Measurements from ENCODE around the gene PHB1. TPM values are rescaled to one million over a fixed set of nuclear protein-coding genes. Genes with fewer than 3 reads are reported as not detected.

The PHB1 gene
- total RNA-seq, 6 donors from 2014 or later: 19.9 to 144 (median 68.8) TPM

DNA sequence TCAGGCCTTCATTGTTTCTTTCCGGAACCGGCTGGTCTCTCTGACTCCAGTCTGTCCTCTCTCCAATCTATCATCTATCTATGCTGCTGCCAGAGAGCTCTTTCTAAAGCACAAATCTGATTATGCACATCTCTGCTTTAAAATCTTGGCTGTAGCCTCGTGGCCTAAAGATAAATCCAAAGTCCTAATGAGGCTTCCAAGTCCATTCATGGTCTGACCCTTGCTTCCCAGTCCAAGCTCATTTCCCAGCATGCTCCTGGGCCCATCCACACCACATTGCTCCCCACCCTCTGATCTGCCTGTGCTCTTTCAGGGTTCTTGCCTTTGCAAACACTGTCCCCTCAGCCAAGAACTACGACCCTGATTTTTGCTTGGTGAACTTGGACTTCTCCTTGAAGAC lies 21.5 kb upstream of the PHB1 start:
- TF ChIP-seq POLR2AphosphoS5 (IDR thresholded peaks at IDR 0.05) (no peak), POLR2A (IDR thresholded peaks at IDR 0.05) (no peak), EP300 (IDR thresholded peaks at IDR 0.05) (no peak)
- TF ChIP-seq, protein P1, sequence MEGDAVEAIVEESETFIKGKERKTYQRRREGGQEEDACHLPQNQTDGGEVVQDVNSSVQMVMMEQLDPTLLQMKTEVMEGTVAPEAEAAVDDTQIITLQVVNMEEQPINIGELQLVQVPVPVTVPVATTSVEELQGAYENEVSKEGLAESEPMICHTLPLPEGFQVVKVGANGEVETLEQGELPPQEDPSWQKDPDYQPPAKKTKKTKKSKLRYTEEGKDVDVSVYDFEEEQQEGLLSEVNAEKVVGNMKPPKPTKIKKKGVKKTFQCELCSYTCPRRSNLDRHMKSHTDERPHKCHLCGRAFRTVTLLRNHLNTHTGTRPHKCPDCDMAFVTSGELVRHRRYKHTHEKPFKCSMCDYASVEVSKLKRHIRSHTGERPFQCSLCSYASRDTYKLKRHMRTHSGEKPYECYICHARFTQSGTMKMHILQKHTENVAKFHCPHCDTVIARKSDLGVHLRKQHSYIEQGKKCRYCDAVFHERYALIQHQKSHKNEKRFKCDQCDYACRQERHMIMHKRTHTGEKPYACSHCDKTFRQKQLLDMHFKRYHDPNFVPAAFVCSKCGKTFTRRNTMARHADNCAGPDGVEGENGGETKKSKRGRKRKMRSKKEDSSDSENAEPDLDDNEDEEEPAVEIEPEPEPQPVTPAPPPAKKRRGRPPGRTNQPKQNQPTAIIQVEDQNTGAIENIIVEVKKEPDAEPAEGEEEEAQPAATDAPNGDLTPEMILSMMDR (IDR thresholded peaks at IDR 0.05): no peak
- 62 to 84% methylated on average over 4 of the region's 4 CpGs for WGBS, 2 donors
- peaks cover 0 to 14% (median 2%) of the 10 kb centered on the region in 4 donors for H3K27me3 ChIP-seq
- H3K4me1 ChIP-seq: peaks cover 0 to 10% (median 4%) of the 10 kb centered on the region in 4 donors
- DNase-seq (no peak), ATAC-seq (ENCODE audit: low FRiP score in 2 of 2) (no peak)
- H3K4me3 ChIP-seq: no peak overlapping the region
- no peaks in the 10 kb centered on the region for H3K36me3 ChIP-seq
- no peak overlapping the region for H3K27ac ChIP-seq
- H3K9me3 ChIP-seq: no peaks in the 10 kb centered on the region

DNA sequence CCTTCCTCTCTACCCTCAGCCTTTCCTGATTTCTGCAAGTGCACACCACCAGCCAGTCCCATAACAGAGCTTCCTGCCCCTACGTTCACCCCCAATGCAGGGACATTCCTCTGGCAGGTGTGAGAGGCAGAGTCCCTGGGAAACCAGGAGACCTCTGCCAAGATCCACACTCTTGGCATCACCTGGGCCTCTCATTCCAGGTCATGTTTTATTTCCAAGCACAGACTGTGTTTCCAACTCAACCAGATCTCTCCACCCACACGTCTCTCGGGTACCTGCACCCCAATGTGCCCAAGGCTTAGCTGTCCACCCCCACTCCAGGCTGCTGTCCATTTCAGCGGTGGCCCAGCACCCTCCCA lies 21.0 kb upstream of the PHB1 start:
- Histone ChIP-seq H3K4me3 (no peak overlapping the region), H3K9me3 (no peaks in the 10 kb centered on the region), H3K36me3 (no peaks in the 10 kb centered on the region), H3K27me3 (peaks cover 0 to 14% (median 2%) of the 10 kb centered on the region in 4 donors), H3K4me1 (peaks cover 0 to 10% (median 4%) of the 10 kb centered on the region in 4 donors), H3K27ac (no peak overlapping the region)
- TF ChIP-seq POLR2AphosphoS5 (IDR thresholded peaks at IDR 0.05): no peak
- ATAC-seq (ENCODE audit: low FRiP score in 2 of 2) (no peak), DNase-seq (no peak)
- WGBS, 2 donors: 55% methylated on average over 4 of the region's 4 CpGs

DNA sequence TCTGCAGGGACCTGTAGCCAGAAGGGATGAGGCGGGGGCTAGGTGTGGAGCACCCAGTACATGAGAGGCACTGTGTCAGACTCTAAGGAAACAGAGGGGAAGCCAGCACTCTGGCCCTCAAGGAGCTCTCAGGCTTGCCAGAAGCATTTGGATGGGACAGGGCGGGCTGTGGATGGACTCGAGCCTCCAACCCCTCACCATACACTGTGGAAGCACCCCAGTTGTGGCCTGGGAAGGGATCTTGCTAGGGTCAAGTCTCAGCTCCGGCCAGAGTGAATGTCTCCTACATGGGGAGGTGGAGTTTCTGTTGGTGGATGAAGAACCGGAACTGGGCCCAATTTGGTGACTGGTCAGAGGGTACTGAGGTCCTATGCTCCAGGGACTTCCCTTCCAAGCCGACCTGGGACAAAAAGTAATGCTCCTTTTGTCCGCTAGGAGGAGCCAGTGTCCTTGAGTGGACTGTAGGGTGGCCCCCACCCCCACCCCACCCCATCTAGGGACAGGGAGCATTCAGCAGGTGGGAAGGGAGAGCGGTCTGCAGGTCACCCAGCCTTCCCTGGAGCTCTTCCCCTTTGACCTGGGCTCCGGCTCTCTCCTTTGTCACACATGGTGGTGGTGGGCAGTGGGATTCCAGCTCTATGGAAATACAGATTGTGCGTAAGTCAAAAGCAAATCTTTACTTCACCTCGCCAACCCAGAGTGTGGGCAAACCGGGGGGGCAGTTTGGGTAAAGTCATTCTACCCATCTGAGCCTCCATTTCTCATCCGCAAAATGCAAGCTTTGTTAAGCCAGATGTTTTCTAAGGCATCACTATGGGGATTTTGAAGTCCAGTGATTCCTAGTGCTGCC lies 20.4 kb upstream of the PHB1 start:
- Histone ChIP-seq H3K27me3 (peaks cover 0 to 14% (median 1%) of the 10 kb centered on the region in 4 donors), H3K4me1 (peaks cover 0 to 10% (median 4%) of the 10 kb centered on the region in 4 donors), H3K36me3 (no peaks in the 10 kb centered on the region), H3K27ac (no peak overlapping the region), H3K4me3 (no peak overlapping the region), H3K9me3 (no peaks in the 10 kb centered on the region)
- WGBS, 2 donors: 59 to 81% methylated on average over 6 to 12 of the region's 13 CpGs
- ATAC-seq (ENCODE audit: low FRiP score in 2 of 2): peak in 1 of 2 donors; percentile 58
- DNase-seq: no peak
- TF ChIP-seq POLR2AphosphoS5 (IDR thresholded peaks at IDR 0.05) (no peak), EP300 (IDR thresholded peaks at IDR 0.05) (no peak), POLR2A (IDR thresholded peaks at IDR 0.05) (no peak)
- TF ChIP-seq, protein P1 (IDR thresholded peaks at IDR 0.05): peak; percentile 29 to 67 (median 46)

DNA sequence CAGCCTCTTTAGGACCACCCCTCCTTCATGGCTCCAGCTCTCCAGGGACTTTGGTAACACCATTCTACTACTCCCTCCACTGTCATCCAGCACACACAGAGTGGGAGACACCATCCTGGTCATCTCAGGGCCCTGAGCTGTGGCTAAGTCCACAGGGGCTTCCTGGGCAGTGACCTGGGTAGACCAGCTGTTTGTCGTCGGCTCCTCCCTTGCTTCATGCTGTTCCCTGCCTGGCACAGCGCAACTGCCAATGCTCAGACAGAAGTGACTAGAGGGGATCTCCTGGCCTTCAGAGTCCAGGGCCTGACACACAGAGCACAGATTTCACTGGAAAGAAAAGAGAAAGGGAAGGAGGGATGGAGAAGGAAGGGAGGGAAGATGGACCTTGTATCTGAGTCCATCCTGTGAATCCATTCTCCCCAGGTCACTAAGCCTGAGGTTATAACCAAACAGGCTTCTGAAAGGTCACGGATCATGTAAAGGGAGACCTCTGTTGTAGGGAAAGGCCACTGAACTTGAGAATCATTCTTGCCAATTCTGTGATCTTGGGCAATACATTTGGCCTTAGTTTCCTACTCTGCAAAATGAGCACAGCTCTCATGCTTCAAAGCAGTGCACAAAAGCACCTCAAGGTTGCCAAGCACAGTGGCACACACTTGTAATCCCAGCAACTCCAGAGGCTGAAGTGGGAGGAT lies 18.5 kb upstream of the PHB1 start:
- Histone ChIP-seq H3K4me1 (no peaks in the 10 kb centered on the region), H3K36me3 (no peaks in the 10 kb centered on the region), H3K9me3 (no peaks in the 10 kb centered on the region), H3K27me3 (no peaks in the 10 kb centered on the region), H3K27ac (no peak overlapping the region), H3K4me3 (no peak overlapping the region)
- DNase-seq: no peak
- WGBS, 2 donors: 86 to 98% methylated on average over 4 of the region's 4 CpGs
- no peak for ATAC-seq (ENCODE audit: low FRiP score in 2 of 2)
- no peak for TF ChIP-seq POLR2A (IDR thresholded peaks at IDR 0.05)
- no peak for TF ChIP-seq EP300 (IDR thresholded peaks at IDR 0.05)
- TF ChIP-seq, protein P1 (IDR thresholded peaks at IDR 0.05): no peak
- TF ChIP-seq POLR2AphosphoS5 (IDR thresholded peaks at IDR 0.05): no peak

DNA sequence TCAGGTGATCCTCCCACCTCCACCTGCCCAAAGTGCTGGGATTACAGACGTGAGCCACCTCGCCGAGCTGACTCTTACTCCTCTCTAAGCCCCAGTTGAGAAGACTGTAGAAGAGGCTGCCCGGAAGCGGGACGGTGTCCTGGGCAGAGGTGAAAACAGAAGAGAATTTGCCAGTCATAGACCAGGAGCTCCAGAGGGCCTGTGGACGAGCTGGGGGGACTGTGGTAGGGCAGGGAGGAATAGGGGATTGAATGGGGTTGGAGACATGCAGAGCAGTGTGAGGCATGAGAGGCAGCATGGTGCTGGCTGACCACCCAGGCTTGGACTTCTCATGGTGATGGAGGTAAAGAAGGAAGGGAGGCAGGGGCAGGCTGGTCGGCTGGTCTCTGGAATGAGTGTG lies 17.1 kb upstream of the PHB1 start:
- DNase-seq: no peak
- 84 to 90% methylated on average over 8 of the region's 8 CpGs for WGBS, 2 donors

More for the DNA sequence above, 17.1 kb upstream of the PHB1 start:
- no peaks in the 10 kb centered on the region for H3K36me3 ChIP-seq
- H3K4me1 ChIP-seq: no peaks in the 10 kb centered on the region
- no peak overlapping the region for H3K4me3 ChIP-seq
- ATAC-seq (ENCODE audit: low FRiP score in 2 of 2): no peak
- no peak overlapping the region for H3K27ac ChIP-seq
- no peaks in the 10 kb centered on the region for H3K9me3 ChIP-seq
- TF ChIP-seq POLR2AphosphoS5 (IDR thresholded peaks at IDR 0.05) (no peak), EP300 (IDR thresholded peaks at IDR 0.05) (no peak), POLR2A (IDR thresholded peaks at IDR 0.05) (no peak)
- TF ChIP-seq, protein P1 (IDR thresholded peaks at IDR 0.05): no peak
- H3K27me3 ChIP-seq: no peaks in the 10 kb centered on the region
